ENCODE results near the gene FAM53A.

The FAM53A gene

GRCh38 chr4:1599491-1600210 is 84.5 kb downstream of the FAM53A start:
- DNase-seq (ENCODE audit: low read depth), result no peak
- no peak for TF ChIP-seq CTCF (conservative IDR thresholded peaks at IDR 0.05; ENCODE audit: low read depth, low read length)
- H3K4me3 ChIP-seq (ENCODE audit: low read depth, low read length), result no peak overlapping the region

GRCh38 chr4:1599026-1599481 is 85.1 kb downstream of the FAM53A start:
- no peak overlapping the region for H3K4me3 ChIP-seq (ENCODE audit: low read depth, low read length)
- no peak for TF ChIP-seq CTCF (conservative IDR thresholded peaks at IDR 0.05; ENCODE audit: low read depth, low read length)
- no peak for DNase-seq (ENCODE audit: low read depth)

GRCh38 chr4:1598206-1599025 is 85.7 kb downstream of the FAM53A start:
- no peak for TF ChIP-seq CTCF (conservative IDR thresholded peaks at IDR 0.05; ENCODE audit: low read depth, low read length)
- no peak for DNase-seq (ENCODE audit: low read depth)
- H3K4me3 ChIP-seq (ENCODE audit: low read depth, low read length), result no peak overlapping the region

- H3K4me3 ChIP-seq (ENCODE audit: low read depth, low read length), result no peak overlapping the region
- TF ChIP-seq CTCF (conservative IDR thresholded peaks at IDR 0.05; ENCODE audit: low read depth, low read length), result no peak
- DNase-seq (ENCODE audit: low read depth), result no peak
These were observed 86.8 kb downstream of the FAM53A start for GRCh38 chr4:1597021-1597931.

GRCh38 chr4:1596393-1596792 is 87.7 kb downstream of the FAM53A start:
- no peak for DNase-seq (ENCODE audit: low read depth)

More at GRCh38 chr4:1596393-1596792, 87.7 kb downstream of the FAM53A start:
- no peak overlapping the region for H3K4me3 ChIP-seq (ENCODE audit: low read depth, low read length)
- TF ChIP-seq CTCF (conservative IDR thresholded peaks at IDR 0.05; ENCODE audit: low read depth, low read length), result no peak
